IMR-90 (cell line): Measurements from ENCODE around the gene MSI2.

Experiments
- CHD1 ChIP-seq: IDR thresholded peaks from 2 replicates; pipeline ENCODE4 v1.6.1; 2012; ENCODE audit warnings: low read depth, low read length, improper control_type of control experiment
- CTCF ChIP-seq: conservative IDR thresholded peaks from 2 replicates; pipeline ENCODE4 v1.5.1; 2012; ENCODE audit warnings: mild to moderate bottlenecking, low read depth, low read length, improper control_type of control experiment
- FOS ChIP-seq: fragments of 150-350 bp; IDR thresholded peaks from 2 replicates; pipeline ENCODE4 v1.6.1; 2016; ENCODE audit warnings: low read depth, low read length
- POLR2A ChIP-seq: IDR thresholded peaks from 2 replicates; pipeline ENCODE4 v1.6.1; 2012; ENCODE audit warnings: mild to moderate bottlenecking, low read depth, low read length

- no peak for TF ChIP-seq CTCF
- TF ChIP-seq POLR2A: no peak
- TF ChIP-seq FOS: no peak
- TF ChIP-seq CHD1: no peak
Measured at GRCh38 chr17:57289613-57290012, 33.3 kb downstream of the MSI2 start.
